ENCODE measurements around the gene RNF13. TPM values are rescaled to one million over a fixed set of nuclear protein-coding genes. Genes with fewer than 3 reads are reported as not detected.

RNF13 gene
- total RNA-seq, 2 experiments from 2014 or later = 39.1 to 44.1 TPM

- DNase-seq (no peak), ATAC-seq (ENCODE audit: poor library complexity) (no peak)
- Histone ChIP-seq H3K36me3 (ENCODE audit: insufficient read depth, low read length) (peaks cover 3% of the 10 kb centered on the region), H3K4me1 (ENCODE audit: insufficient read depth, low read length) (no peaks in the 10 kb centered on the region), H3K27ac (ENCODE audit: low read depth in 1 of 2, low read length in 2 of 2) (no peak overlapping the region), H3K9me3 (ENCODE audit: control insufficient read depth in 1 of 2, insufficient read depth in 1 of 2, low read length in 2 of 2) (no peaks in the 10 kb centered on the region), H3K4me3 (ENCODE audit: low read length) (no peak overlapping the region), H3K27me3 (ENCODE audit: control insufficient read depth in 1 of 2, insufficient read depth in 2 of 2, low read length in 2 of 2) (no peaks in the 10 kb centered on the region)
- H3K27me3 Mint-ChIP-seq = no peaks in the 10 kb centered on the region
- peaks cover 5% of the 10 kb centered on the region for H3K9me3 Mint-ChIP-seq
- H3K27ac Mint-ChIP-seq = no peak overlapping the region
- H3K4me1 Mint-ChIP-seq (ENCODE audit: low read depth) = peaks cover 39% of the 10 kb centered on the region
- ChIA-PET POLR2A (no interaction called here), CTCF (no interaction called here)
- H3K36me3 Mint-ChIP-seq (ENCODE audit: low read depth) = peaks cover 74% of the 10 kb centered on the region
- H3K4me3 Mint-ChIP-seq = no peak overlapping the region
- intact Hi-C loops (cut with DNase I, micrococcal nuclease) = no loop called here
- no peak for TF ChIP-seq CTCF (IDR thresholded peaks at IDR 0.05)
Observed at GRCh38 chr3:149947231-149947630, 134.2 kb downstream of the RNF13 start.

GRCh38 chr3:149949181-149949580 is 136.2 kb downstream of the RNF13 start:
- ATAC-seq (ENCODE audit: poor library complexity) = no peak
- Histone ChIP-seq H3K36me3 (ENCODE audit: insufficient read depth, low read length) (no peaks in the 10 kb centered on the region), H3K4me3 (ENCODE audit: low read length) (no peak overlapping the region), H3K27me3 (ENCODE audit: control insufficient read depth in 1 of 2, insufficient read depth in 2 of 2, low read length in 2 of 2) (no peaks in the 10 kb centered on the region), H3K9me3 (ENCODE audit: control insufficient read depth in 1 of 2, insufficient read depth in 1 of 2, low read length in 2 of 2) (no peaks in the 10 kb centered on the region), H3K27ac (ENCODE audit: low read depth in 1 of 2, low read length in 2 of 2) (no peak overlapping the region), H3K4me1 (ENCODE audit: insufficient read depth, low read length) (no peaks in the 10 kb centered on the region)
- Mint-ChIP-seq H3K4me1 (ENCODE audit: low read depth) (peaks cover 45% of the 10 kb centered on the region), H3K36me3 (ENCODE audit: low read depth) (peaks cover 55% of the 10 kb centered on the region), H3K9me3 (no peaks in the 10 kb centered on the region), H3K27ac (no peak overlapping the region), H3K4me3 (no peak overlapping the region), H3K27me3 (no peaks in the 10 kb centered on the region)
- POLR2A ChIA-PET = no interaction called here
- CTCF ChIA-PET = no interaction called here
- intact Hi-C loops (cut with DNase I, micrococcal nuclease) = no loop called here
- TF ChIP-seq CTCF (IDR thresholded peaks at IDR 0.05) = no peak
- no peak for DNase-seq

GRCh38 chr3:149954812-149955211 is 141.8 kb downstream of the RNF13 start:
- ATAC-seq (ENCODE audit: poor library complexity) = no peak
- Mint-ChIP-seq H3K4me3 (no peak overlapping the region), H3K27me3 (no peaks in the 10 kb centered on the region), H3K4me1 (ENCODE audit: low read depth) (peaks cover 44% of the 10 kb centered on the region), H3K9me3 (no peaks in the 10 kb centered on the region), H3K36me3 (ENCODE audit: low read depth) (peaks cover 15% of the 10 kb centered on the region), H3K27ac (no peak overlapping the region)
- ChIA-PET POLR2A (no interaction called here), CTCF (no interaction called here)
- intact Hi-C loops (cut with DNase I, micrococcal nuclease) = no loop called here
- Histone ChIP-seq H3K9me3 (ENCODE audit: control insufficient read depth in 1 of 2, insufficient read depth in 1 of 2, low read length in 2 of 2) (no peaks in the 10 kb centered on the region), H3K36me3 (ENCODE audit: insufficient read depth, low read length) (peaks cover 4% of the 10 kb centered on the region), H3K27me3 (ENCODE audit: control insufficient read depth in 1 of 2, insufficient read depth in 2 of 2, low read length in 2 of 2) (no peaks in the 10 kb centered on the region), H3K27ac (ENCODE audit: low read depth in 1 of 2, low read length in 2 of 2) (no peak overlapping the region), H3K4me3 (ENCODE audit: low read length) (no peak overlapping the region), H3K4me1 (ENCODE audit: insufficient read depth, low read length) (no peaks in the 10 kb centered on the region)
- TF ChIP-seq CTCF (IDR thresholded peaks at IDR 0.05) = no peak
- DNase-seq = no peak

All from CD4-positive, alpha-beta T cell (primary cell).